PC-3 (cell line): Measurements from ENCODE around the gene KCNC4. TPM values are rescaled to one million over a fixed set of nuclear protein-coding genes. Genes with fewer than 3 reads are reported as not detected.

Experiments
- ATAC-seq: fragments of 200-7000 bp; cut with Tn5 transposase; 2 replicates; pipeline ENCODE4 v1.9.1; 2020; ENCODE audit warnings: mild to moderate bottlenecking, moderate library complexity
- BruUV-seq: library from RNA; stranded (reverse); fragments of 400-500 nt; replicated peaks from 2 replicates; lab custom pipeline; 2021; lab: Mats Ljungman, UMichigan
- CTCF ChIA-PET: fragments of 300-600 bp; sonication (Branson Sonifier 250); formaldehyde crosslinking; loops from one replicate; lab custom pipeline; 2022; ENCODE audit warnings: antibody characterized with exemption; lab: Charles Lee
- POLR2A ChIA-PET: fragments of 300-600 bp; sonication (Branson Sonifier 250); formaldehyde crosslinking; loops from one replicate; lab custom pipeline; 2022; ENCODE audit warnings: antibody characterized with exemption; ENCODE audit not compliant: unreplicated experiment; lab: Charles Lee
- DNase-seq: peaks from one replicate; pipeline ENCODE4 v3.0.0-alpha.2; 2015
- H2AFZ ChIP-seq: fragments of 300-600 bp; sonication (generic); 2 replicates; pipeline ENCODE4 v1.6.0; 2016; ENCODE audit warnings: antibody characterized with exemption, low read length
- H3F3A ChIP-seq: fragments of 300-600 bp; sonication (generic); one replicate; pipeline ENCODE4 v1.6.0; 2017; ENCODE audit warnings: antibody characterized with exemption, low read length, control low read depth, mild to moderate bottlenecking; ENCODE audit not compliant: unreplicated experiment
- H3K27ac ChIP-seq: fragments of 300-600 bp; sonication (generic); 2 replicates; pipeline ENCODE4 v1.5.1; 2016; ENCODE audit warnings: mild to moderate bottlenecking, low read length
- H3K27me3 ChIP-seq: fragments of 300-600 bp; sonication (generic); 2 replicates; pipeline ENCODE4 v1.6.1; 2016; ENCODE audit warnings: low read length, mixed read lengths
- H3K36me3 ChIP-seq: fragments of 300-600 bp; sonication (generic); 2 replicates; pipeline ENCODE4 v1.6.1; 2016; ENCODE audit warnings: low read depth, mixed run types, low read length, mixed read lengths
- H3K4me1 ChIP-seq: fragments of 300-600 bp; sonication (generic); 2 replicates; pipeline ENCODE4 v1.5.1; 2016; ENCODE audit warnings: low read length; ENCODE audit not compliant: insufficient read depth
- H3K4me2 ChIP-seq: fragments of 300-600 bp; sonication (generic); 2 replicates; pipeline ENCODE4 v1.6.0; 2016; ENCODE audit warnings: low read length
- H3K4me3 ChIP-seq: fragments of 300-600 bp; sonication (generic); 2 replicates; pipeline ENCODE4 v1.5.1; 2016; ENCODE audit warnings: mild to moderate bottlenecking, low read length, mixed read lengths
- H3K79me2 ChIP-seq: fragments of 300-600 bp; sonication (generic); 2 replicates; pipeline ENCODE4 v1.6.1; 2017; ENCODE audit warnings: low read length, mixed read lengths
- H3K9ac ChIP-seq: fragments of 300-600 bp; sonication (generic); 2 replicates; pipeline ENCODE4 v1.6.0; 2016; ENCODE audit warnings: mild to moderate bottlenecking, low read length
- H3K9me2 ChIP-seq: fragments of 300-600 bp; sonication (generic); replicated peaks from 2 replicates; pipeline ENCODE4 v1.6.1; 2016; ENCODE audit warnings: mixed run types, low read length, mixed read lengths
- H3K9me3 ChIP-seq: fragments of 300-600 bp; sonication (generic); 2 replicates; pipeline ENCODE4 v1.6.1; 2016; ENCODE audit warnings: low read length, mixed read lengths
- H4K20me1 ChIP-seq: fragments of 300-600 bp; sonication (generic); 2 replicates; pipeline ENCODE4 v1.6.1; 2016; ENCODE audit warnings: low read length, mixed read lengths
- CTCF ChIP-seq: fragments of 300-600 bp; sonication (generic); conservative IDR thresholded peaks from 2 replicates; pipeline ENCODE4 v1.5.1; 2017; ENCODE audit warnings: antibody characterized with exemption, low read depth, mild to moderate bottlenecking, low read length
- EZH2 ChIP-seq: fragments of 300-600 bp; sonication (generic); IDR thresholded peaks from one replicate; pipeline ENCODE4 v1.6.1; 2017; ENCODE audit warnings: antibody characterized with exemption, mild to moderate bottlenecking, low read length; ENCODE audit not compliant: unreplicated experiment
- EZH2phosphoT487 ChIP-seq: fragments of 300-600 bp; sonication (generic); IDR thresholded peaks from 2 replicates; pipeline ENCODE4 v1.6.1; 2018; ENCODE audit warnings: mild to moderate bottlenecking, antibody characterized with exemption, low read length, borderline replicate concordance
- intact Hi-C: fragments of 100-400 bp; cut with micrococcal nuclease; formaldehyde crosslinking; loops from 2 replicates; pipeline ENCODE4 v1.9.0; 2023
- total RNA-seq: library from RNA; depleted of rRNA; stranded (reverse); fragments of >200 nt; gene quantifications from 2 replicates; pipeline ENCODE4 v1.2.3, GENCODE V29; 2014

Gene KCNC4
- total RNA-seq, 1 experiment from 2014 or later, result 1.6 TPM

- H3K4me2 ChIP-seq, result no peak overlapping the region
- no peaks in the 10 kb centered on the region for H3K36me3 ChIP-seq
- BruUV-seq, result no TSS peak
- H3K27me3 ChIP-seq, result peaks cover 17% of the 10 kb centered on the region; the same call in 1 of the 2 replicates
- DNase-seq (no peak), ATAC-seq (no peak)
- H3K9ac ChIP-seq, result no peak overlapping the region
- H3K79me2 ChIP-seq, result no peaks in the 10 kb centered on the region
- no peak overlapping the region for H3K4me3 ChIP-seq
- H3K9me3 ChIP-seq, result no peaks in the 10 kb centered on the region
- intact Hi-C loops, result no loop called here
- H3K9me2 ChIP-seq, result no peaks in the 10 kb centered on the region
- no peaks in the 10 kb centered on the region for H3F3A ChIP-seq
- TF ChIP-seq CTCF (no peak), EZH2phosphoT487 (no peak), EZH2 (no peak)
- H3K4me1 ChIP-seq, result peaks cover 5% of the 10 kb centered on the region; the same call in 1 of the 2 replicates
- CTCF ChIA-PET, result no interaction called here
- POLR2A ChIA-PET, result no interaction called here
- H3K27ac ChIP-seq, result no peak overlapping the region
- no peak overlapping the region for H2AFZ ChIP-seq
- no peaks in the 10 kb centered on the region for H4K20me1 ChIP-seq
Observed at GRCh38 chr1:110242731-110243130, 32.6 kb downstream of the KCNC4 start.

DNA sequence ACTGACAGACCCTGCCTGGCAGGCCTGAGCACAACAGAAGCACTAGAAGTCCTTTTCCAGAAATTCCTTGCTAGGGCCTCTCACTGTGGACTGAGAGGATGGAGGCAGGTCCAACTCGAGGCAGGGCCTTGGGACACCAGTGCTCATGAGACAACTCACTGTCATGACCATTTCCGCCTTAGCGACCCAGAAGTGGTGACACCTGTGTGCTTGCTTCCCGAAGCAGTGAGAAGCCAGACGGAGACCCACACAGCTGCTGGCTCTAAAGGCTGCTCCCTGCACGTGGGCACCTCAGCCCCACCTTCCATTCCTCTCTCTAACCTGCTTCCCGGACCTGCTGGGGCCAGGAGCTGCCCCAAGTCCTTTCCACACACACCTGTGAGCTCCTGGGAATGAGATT is 33.0 kb downstream of the KCNC4 start:
- POLR2A ChIA-PET, result no interaction called here
- H3K4me3 ChIP-seq, result no peak overlapping the region
- H3K27me3 ChIP-seq, result peaks cover 17% of the 10 kb centered on the region; the same call in 1 of the 2 replicates
- no peaks in the 10 kb centered on the region for H3K9me2 ChIP-seq
- intact Hi-C loops, result no loop called here
- BruUV-seq, result no TSS peak
- peaks cover 5% of the 10 kb centered on the region; the same call in 1 of the 2 replicates for H3K4me1 ChIP-seq
- H3K79me2 ChIP-seq, result no peaks in the 10 kb centered on the region
- no peaks in the 10 kb centered on the region for H3K36me3 ChIP-seq
- H3K9ac ChIP-seq, result no peak overlapping the region
- no peaks in the 10 kb centered on the region for H3F3A ChIP-seq
- DNase-seq, result no peak
- no peak for ATAC-seq
- no peaks in the 10 kb centered on the region for H3K9me3 ChIP-seq
- no peak for TF ChIP-seq EZH2phosphoT487
- H3K27ac ChIP-seq, result no peak overlapping the region
- H4K20me1 ChIP-seq, result no peaks in the 10 kb centered on the region
- no peak overlapping the region for H2AFZ ChIP-seq
- CTCF ChIA-PET, result no interaction called here
- H3K4me2 ChIP-seq, result no peak overlapping the region

DNA sequence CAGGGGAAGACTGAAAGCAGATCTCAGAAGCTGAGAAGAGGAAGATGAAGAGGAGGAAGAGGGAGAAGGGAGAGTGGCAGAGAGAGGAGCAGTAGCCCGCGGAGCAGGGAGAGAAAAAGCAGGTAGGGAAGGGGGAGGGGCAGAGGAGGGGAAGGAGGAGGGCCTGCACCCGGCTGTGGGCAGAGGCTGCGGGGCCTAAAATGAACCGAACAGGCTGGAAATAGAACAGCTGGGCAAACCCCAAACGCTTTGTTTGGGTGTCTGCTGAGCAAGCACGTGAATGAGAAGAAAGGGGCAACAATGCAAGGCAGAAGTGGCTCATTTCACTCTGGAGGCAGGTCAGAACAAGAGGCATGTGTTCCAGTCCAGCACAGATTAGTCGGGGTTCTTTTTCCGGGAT is 33.5 kb downstream of the KCNC4 start:
- Histone ChIP-seq H3K79me2 (no peaks in the 10 kb centered on the region), H3K27ac (no peak overlapping the region), H3K4me2 (no peak overlapping the region), H3K4me1 (peaks cover 5% of the 10 kb centered on the region; the same call in 1 of the 2 replicates), H3K36me3 (no peaks in the 10 kb centered on the region), H3K27me3 (peaks cover 17% of the 10 kb centered on the region; the same call in 1 of the 2 replicates), H3K4me3 (no peak overlapping the region), H3K9ac (no peak overlapping the region), H3K9me3 (no peaks in the 10 kb centered on the region), H3K9me2 (no peaks in the 10 kb centered on the region), H3F3A (no peaks in the 10 kb centered on the region), H2AFZ (no peak overlapping the region), H4K20me1 (no peaks in the 10 kb centered on the region)
- ChIA-PET POLR2A (no interaction called here), CTCF (no interaction called here)
- BruUV-seq, result no TSS peak
- intact Hi-C loops, result no loop called here
- no peak for ATAC-seq
- no peak for TF ChIP-seq EZH2phosphoT487
- no peak for TF ChIP-seq CTCF
- no peak for TF ChIP-seq EZH2
- DNase-seq, result no peak
